Caco-2 (cell line): ENCODE measurements around the gene GLRA3. TPM values are rescaled to one million over a fixed set of nuclear protein-coding genes. Genes with fewer than 3 reads are reported as not detected.

Experiments used
- BruUV-seq: library from RNA; stranded (reverse); fragments of 400-500 nt; replicated peaks from 2 replicates; lab custom pipeline; 2021; lab: Mats Ljungman, UMichigan
- CTCF ChIA-PET: fragments of 300-600 bp; sonication (Branson Sonifier 250); formaldehyde crosslinking; loops from one replicate; lab custom pipeline; 2022; ENCODE audit warnings: antibody characterized with exemption; lab: Charles Lee
- POLR2A ChIA-PET: fragments of 300-600 bp; sonication (Branson Sonifier 250); formaldehyde crosslinking; loops from one replicate; lab custom pipeline; 2022; ENCODE audit warnings: antibody characterized with exemption; lab: Charles Lee
- DNase-seq, 2 experiments: peaks; one replicate each; pipeline versions ENCODE4 v3.0.0 to v3.0.0-alpha.2; 2020 to 2022
- H3K27me3 ChIP-seq: replicated peaks from 2 replicates; pipeline ENCODE4 v1.6.0; 2011; ENCODE audit warnings: low read length; ENCODE audit not compliant: control insufficient read depth, insufficient read depth
- H3K36me3 ChIP-seq: 2 replicates; pipeline ENCODE4 v1.5.1; 2011; ENCODE audit warnings: low read length; ENCODE audit not compliant: control insufficient read depth, insufficient read depth
- H3K4me1 ChIP-seq: fragments of 250-450 bp; sonication (Bioruptor Pico); 2 replicates; pipeline ENCODE4 v1.5.1; 2020; ENCODE audit warnings: mild to moderate bottlenecking
- H3K4me3 ChIP-seq: 2 replicates; pipeline ENCODE4 v1.5.1; 2011; ENCODE audit warnings: low read depth, mild to moderate bottlenecking, control low read depth, low read length
- H3K9me3 ChIP-seq: fragments of 250-450 bp; sonication (Bioruptor Pico); 2 replicates; pipeline ENCODE4 v1.5.1; 2020; ENCODE audit warnings: mild to moderate bottlenecking, moderate library complexity
- H3K27ac Mint-ChIP-seq: one replicate; pipeline ENCODE4 v1.8.0; 2022; ENCODE audit warnings: mixed read lengths; ENCODE audit not compliant: unreplicated experiment
- H3K27me3 Mint-ChIP-seq: one replicate; pipeline ENCODE4 v1.8.0; 2022; ENCODE audit warnings: mixed read lengths; ENCODE audit not compliant: insufficient read depth, unreplicated experiment
- H3K36me3 Mint-ChIP-seq: one replicate; pipeline ENCODE4 v1.8.0; 2022; ENCODE audit warnings: mild to moderate bottlenecking, mixed read lengths; ENCODE audit not compliant: insufficient read depth, unreplicated experiment
- H3K4me1 Mint-ChIP-seq: one replicate; pipeline ENCODE4 v1.8.0; 2022; ENCODE audit warnings: low read depth, mixed read lengths; ENCODE audit not compliant: unreplicated experiment
- H3K4me3 Mint-ChIP-seq: one replicate; pipeline ENCODE4 v1.8.0; 2022; ENCODE audit warnings: mild to moderate bottlenecking, moderate library complexity, mixed read lengths; ENCODE audit not compliant: unreplicated experiment
- H3K9me3 Mint-ChIP-seq: one replicate; pipeline ENCODE4 v1.8.0; 2022; ENCODE audit warnings: mixed read lengths; ENCODE audit not compliant: unreplicated experiment
- intact Hi-C: fragments of 100-400 bp; cut with micrococcal nuclease; formaldehyde crosslinking; loops from one replicate; pipeline ENCODE4 v1.10.0; 2022; ENCODE audit not compliant: unreplicated experiment
- total RNA-seq: library from RNA; stranded (reverse); gene quantifications from 2 replicates; pipeline ENCODE4 v1.2.3, GENCODE V29; 2022
- TF ChIP-seq, protein P1 (sequence below), 2 experiments: fragments of 200-600 bp in 1 of 2; IDR thresholded peaks; 1 replicate in 1 of 2; 2 replicates in 1 of 2; pipeline versions ENCODE4 v1.5.1 to v1.8.0; 2011 to 2022; ENCODE audit warnings: antibody characterized with exemption in 1 of 2, control low read depth in 1 of 2, inconsistent platforms in 1 of 2, low read depth in 1 of 2, low read length in 1 of 2, mild to moderate bottlenecking in 1 of 2, moderate library complexity in 1 of 2; ENCODE audit not compliant: insufficient read depth in 1 of 2, severe bottlenecking in 1 of 2, unreplicated experiment in 1 of 2

The GLRA3 gene
- total RNA-seq, 1 experiment from 2014 or later: not detected

GRCh38 chr4:174607792-174608191, 221.3 kb downstream of the GLRA3 start:
- no peaks in the 10 kb centered on the region for H3K27me3 ChIP-seq
- H3K9me3 Mint-ChIP-seq: no peaks in the 10 kb centered on the region
- TF ChIP-seq, protein P1, sequence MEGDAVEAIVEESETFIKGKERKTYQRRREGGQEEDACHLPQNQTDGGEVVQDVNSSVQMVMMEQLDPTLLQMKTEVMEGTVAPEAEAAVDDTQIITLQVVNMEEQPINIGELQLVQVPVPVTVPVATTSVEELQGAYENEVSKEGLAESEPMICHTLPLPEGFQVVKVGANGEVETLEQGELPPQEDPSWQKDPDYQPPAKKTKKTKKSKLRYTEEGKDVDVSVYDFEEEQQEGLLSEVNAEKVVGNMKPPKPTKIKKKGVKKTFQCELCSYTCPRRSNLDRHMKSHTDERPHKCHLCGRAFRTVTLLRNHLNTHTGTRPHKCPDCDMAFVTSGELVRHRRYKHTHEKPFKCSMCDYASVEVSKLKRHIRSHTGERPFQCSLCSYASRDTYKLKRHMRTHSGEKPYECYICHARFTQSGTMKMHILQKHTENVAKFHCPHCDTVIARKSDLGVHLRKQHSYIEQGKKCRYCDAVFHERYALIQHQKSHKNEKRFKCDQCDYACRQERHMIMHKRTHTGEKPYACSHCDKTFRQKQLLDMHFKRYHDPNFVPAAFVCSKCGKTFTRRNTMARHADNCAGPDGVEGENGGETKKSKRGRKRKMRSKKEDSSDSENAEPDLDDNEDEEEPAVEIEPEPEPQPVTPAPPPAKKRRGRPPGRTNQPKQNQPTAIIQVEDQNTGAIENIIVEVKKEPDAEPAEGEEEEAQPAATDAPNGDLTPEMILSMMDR (IDR thresholded peaks at IDR 0.05; ENCODE audit: insufficient read depth in 1 of 2, low read depth in 1 of 2, low read length in 1 of 2, severe bottlenecking in 1 of 2, unreplicated experiment in 1 of 2): no peak
- no peaks in the 10 kb centered on the region for H3K27me3 Mint-ChIP-seq
- H3K27ac Mint-ChIP-seq: no peak overlapping the region
- no peaks in the 10 kb centered on the region for H3K36me3 ChIP-seq
- H3K9me3 ChIP-seq: no peaks in the 10 kb centered on the region; the same call in 1 of the 2 replicates
- BruUV-seq: no TSS peak
- intact Hi-C loops: no loop called here
- no peaks in the 10 kb centered on the region for H3K36me3 Mint-ChIP-seq
- no peak overlapping the region for H3K4me3 Mint-ChIP-seq
- no peak for DNase-seq
- no peaks in the 10 kb centered on the region for H3K4me1 Mint-ChIP-seq
- ChIA-PET CTCF (no interaction called here), POLR2A (no interaction called here)
- H3K4me3 ChIP-seq: no peak overlapping the region
- peaks cover 4% of the 10 kb centered on the region; the same call in 1 of the 2 replicates for H3K4me1 ChIP-seq

DNA sequence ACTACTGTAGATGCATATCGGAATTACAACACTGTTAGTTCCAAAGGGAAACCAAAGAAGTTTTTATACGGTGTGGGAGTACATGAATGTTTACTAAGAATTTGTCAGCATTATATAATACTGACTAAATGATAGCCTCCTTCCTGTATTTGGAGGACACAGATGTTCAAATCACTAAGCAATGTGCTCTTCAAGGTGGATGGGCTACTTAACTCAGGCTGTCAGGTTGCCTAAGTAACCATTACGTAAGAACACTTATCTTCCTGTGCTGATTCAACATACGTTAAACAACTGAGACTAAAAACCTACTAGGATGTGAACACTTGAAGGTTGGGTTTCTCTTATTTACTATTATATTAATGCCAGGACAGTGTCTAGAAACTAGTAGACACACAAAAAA, 224.8 kb downstream of the GLRA3 start:
- Mint-ChIP-seq H3K4me3 (no peak overlapping the region), H3K4me1 (peaks cover 6% of the 10 kb centered on the region), H3K9me3 (no peaks in the 10 kb centered on the region), H3K27ac (no peak overlapping the region), H3K27me3 (no peaks in the 10 kb centered on the region), H3K36me3 (no peaks in the 10 kb centered on the region)
- H3K9me3 ChIP-seq: no peaks in the 10 kb centered on the region; the same call in 1 of the 2 replicates
- CTCF ChIA-PET: interaction anchor here (0.6 kb wide), 1 partner anchor 269 kb away, joined by 3 read pairs; no protein-coding TSS in a partner anchor
- peak in 1 of 2 experiments; percentile 14 for DNase-seq
- intact Hi-C loops: no loop called here
- POLR2A ChIA-PET: no interaction called here
- TF ChIP-seq, protein P1 (IDR thresholded peaks at IDR 0.05; ENCODE audit: insufficient read depth in 1 of 2, low read depth in 1 of 2, low read length in 1 of 2, severe bottlenecking in 1 of 2, unreplicated experiment in 1 of 2): no peak
- no peaks in the 10 kb centered on the region for H3K36me3 ChIP-seq
- peaks cover 4% of the 10 kb centered on the region; the same call in 1 of the 2 replicates for H3K4me1 ChIP-seq
- H3K27me3 ChIP-seq: no peaks in the 10 kb centered on the region
- no TSS peak for BruUV-seq
- no peak overlapping the region for H3K4me3 ChIP-seq

DNA sequence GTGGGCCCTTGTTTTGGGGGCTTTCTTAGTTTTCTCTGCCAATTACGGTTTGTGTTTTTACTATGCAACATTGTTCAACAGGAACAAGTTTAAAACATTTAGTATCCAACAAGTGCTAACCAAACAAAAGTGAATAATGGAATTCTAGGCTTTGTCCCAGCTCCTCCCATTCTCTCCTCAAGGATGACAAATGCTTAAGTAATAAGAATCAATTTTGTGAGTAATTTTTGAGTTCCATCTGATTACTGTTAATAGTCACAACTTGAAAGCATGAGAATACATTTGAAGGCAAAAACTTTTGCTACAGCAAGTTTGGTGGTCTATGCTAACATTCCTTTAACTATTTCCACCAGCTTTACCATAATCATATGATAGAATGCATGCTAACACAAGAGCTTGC, 228.7 kb downstream of the GLRA3 start:
- Histone ChIP-seq H3K36me3 (no peaks in the 10 kb centered on the region), H3K9me3 (no peaks in the 10 kb centered on the region; the same call in 1 of the 2 replicates), H3K27me3 (no peaks in the 10 kb centered on the region), H3K4me1 (peaks cover 4% of the 10 kb centered on the region; the same call in 1 of the 2 replicates), H3K4me3 (no peak overlapping the region)
- H3K27ac Mint-ChIP-seq: no peak overlapping the region
- intact Hi-C loops: no loop called here
- TF ChIP-seq, protein P1 (IDR thresholded peaks at IDR 0.05; ENCODE audit: insufficient read depth in 1 of 2, low read depth in 1 of 2, low read length in 1 of 2, severe bottlenecking in 1 of 2, unreplicated experiment in 1 of 2): no peak
- no peaks in the 10 kb centered on the region for H3K9me3 Mint-ChIP-seq
- H3K36me3 Mint-ChIP-seq: no peaks in the 10 kb centered on the region
- no TSS peak for BruUV-seq
- H3K4me1 Mint-ChIP-seq: peaks cover 6% of the 10 kb centered on the region
- ChIA-PET CTCF (no interaction called here), POLR2A (no interaction called here)
- DNase-seq: no peak
- H3K27me3 Mint-ChIP-seq: no peaks in the 10 kb centered on the region
- no peak overlapping the region for H3K4me3 Mint-ChIP-seq
